Measurements from ENCODE around the gene C3orf18. TPM values are rescaled to one million over a fixed set of nuclear protein-coding genes. Genes with fewer than 3 reads are reported as not detected.

The C3orf18 gene
- total RNA-seq, 1 experiment from 2014 or later = 1.3 TPM

DNA sequence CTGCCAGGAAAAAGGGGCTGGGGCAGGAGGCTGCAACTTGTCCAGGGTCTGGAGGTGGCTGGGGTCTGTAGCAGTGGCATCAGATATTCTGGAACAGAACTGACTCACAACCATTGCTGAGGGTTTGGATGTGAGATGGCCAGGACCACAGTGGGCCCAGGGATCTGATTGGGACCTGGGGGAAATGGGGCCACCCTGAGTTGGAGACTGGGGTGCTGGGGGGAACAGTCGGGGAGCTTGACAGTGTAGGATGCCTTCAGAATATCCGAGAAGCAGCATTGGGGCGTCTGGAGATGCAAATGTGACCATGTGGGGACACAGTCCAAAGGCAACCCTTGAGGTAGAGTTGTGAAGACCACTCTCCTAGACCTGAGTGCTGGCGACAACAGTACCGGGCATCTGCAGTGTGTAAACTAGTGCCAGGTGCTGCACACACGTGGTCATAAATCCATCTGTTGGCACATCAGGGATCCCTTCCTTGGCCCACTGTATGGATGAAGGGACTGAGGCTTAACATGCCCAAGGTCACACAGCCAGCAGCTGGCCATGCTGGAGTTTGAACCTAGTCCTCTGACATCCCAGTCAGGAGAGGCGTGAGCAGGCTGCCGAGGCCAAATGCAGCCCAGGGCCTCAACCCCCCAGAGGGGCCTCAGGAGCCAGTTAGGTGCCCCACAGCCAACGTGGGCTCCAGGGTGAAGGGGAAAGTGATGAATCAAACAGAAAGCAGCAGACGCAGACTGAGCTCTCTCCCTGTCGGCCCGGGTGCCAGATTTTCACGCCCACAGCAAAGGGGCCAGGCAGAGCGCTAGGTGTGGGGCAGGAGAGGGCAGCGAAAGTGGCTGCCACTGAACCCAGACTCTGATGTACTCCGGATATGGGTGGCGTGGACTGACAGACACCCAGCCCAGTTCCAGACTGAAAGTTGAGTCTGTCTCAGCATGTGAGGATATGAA is 20.5 kb upstream of the C3orf18 start:
- POLR2A ChIA-PET = interaction anchor here (1.0 to 3.9 kb wide), 5 partner anchors 9 to 31 kb away, joined by 3 to 15 read pairs (median 4); no protein-coding TSS in a partner anchor
- Mint-ChIP-seq H3K27me3 (ENCODE audit: insufficient read depth, unreplicated experiment) (no peaks in the 10 kb centered on the region), H3K4me3 (ENCODE audit: unreplicated experiment) (no peak overlapping the region), H3K4me1 (ENCODE audit: insufficient read depth, unreplicated experiment) (peaks cover 18% of the 10 kb centered on the region), H3K9me3 (ENCODE audit: unreplicated experiment) (no peaks in the 10 kb centered on the region), H3K36me3 (ENCODE audit: insufficient read depth, unreplicated experiment) (no peaks in the 10 kb centered on the region), H3K27ac (ENCODE audit: low read depth, unreplicated experiment) (no peak overlapping the region)
- CTCF ChIA-PET = interaction anchor here (0.6 to 5.8 kb wide), 7 partner anchors 10 to 384 kb away, joined by 3 to 71 read pairs (median 6); partner anchors contain the start of gene CISH
- DNase-seq (ENCODE audit: unreplicated experiment) = no peak
- no TSS peak for BruUV-seq (replicated peaks)
- TF ChIP-seq, protein P1, sequence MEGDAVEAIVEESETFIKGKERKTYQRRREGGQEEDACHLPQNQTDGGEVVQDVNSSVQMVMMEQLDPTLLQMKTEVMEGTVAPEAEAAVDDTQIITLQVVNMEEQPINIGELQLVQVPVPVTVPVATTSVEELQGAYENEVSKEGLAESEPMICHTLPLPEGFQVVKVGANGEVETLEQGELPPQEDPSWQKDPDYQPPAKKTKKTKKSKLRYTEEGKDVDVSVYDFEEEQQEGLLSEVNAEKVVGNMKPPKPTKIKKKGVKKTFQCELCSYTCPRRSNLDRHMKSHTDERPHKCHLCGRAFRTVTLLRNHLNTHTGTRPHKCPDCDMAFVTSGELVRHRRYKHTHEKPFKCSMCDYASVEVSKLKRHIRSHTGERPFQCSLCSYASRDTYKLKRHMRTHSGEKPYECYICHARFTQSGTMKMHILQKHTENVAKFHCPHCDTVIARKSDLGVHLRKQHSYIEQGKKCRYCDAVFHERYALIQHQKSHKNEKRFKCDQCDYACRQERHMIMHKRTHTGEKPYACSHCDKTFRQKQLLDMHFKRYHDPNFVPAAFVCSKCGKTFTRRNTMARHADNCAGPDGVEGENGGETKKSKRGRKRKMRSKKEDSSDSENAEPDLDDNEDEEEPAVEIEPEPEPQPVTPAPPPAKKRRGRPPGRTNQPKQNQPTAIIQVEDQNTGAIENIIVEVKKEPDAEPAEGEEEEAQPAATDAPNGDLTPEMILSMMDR (IDR thresholded peaks at IDR 0.05; ENCODE audit: unreplicated experiment) = no peak
- intact Hi-C loops (cut with micrococcal nuclease) = no loop called here

DNA sequence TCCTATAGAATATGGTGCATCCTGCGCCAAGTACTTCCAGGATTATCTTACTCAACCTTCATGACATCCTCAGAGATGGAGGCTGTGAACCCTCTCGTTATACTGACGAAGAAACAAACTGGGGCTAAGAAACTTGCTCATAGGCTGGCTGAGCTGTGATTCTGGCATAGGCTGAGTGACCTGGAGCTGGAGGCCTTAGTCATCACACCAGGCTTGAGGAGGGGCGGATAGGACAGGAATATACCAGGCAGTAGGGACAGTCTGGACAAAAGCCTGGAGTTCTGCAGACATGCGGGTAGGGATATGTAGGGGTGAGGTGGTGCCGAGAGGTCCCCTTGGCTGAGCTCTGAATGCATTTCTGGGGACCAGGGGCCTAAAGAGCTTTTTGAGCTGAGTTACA is 19.8 kb upstream of the C3orf18 start:
- DNase-seq (ENCODE audit: unreplicated experiment) = peak; percentile 36
- ChIA-PET POLR2A (interaction anchor here (0.7 to 3.9 kb wide), 4 partner anchors 9 to 32 kb away, joined by 3 to 15 read pairs (median 4); no protein-coding TSS in a partner anchor), CTCF (interaction anchor here (1.0 to 5.8 kb wide), 7 partner anchors 11 to 65 kb away, joined by 3 to 71 read pairs (median 6); partner anchors contain the start of gene CISH)
- intact Hi-C loops (cut with micrococcal nuclease) = no loop called here
- Mint-ChIP-seq H3K27me3 (ENCODE audit: insufficient read depth, unreplicated experiment) (no peaks in the 10 kb centered on the region), H3K4me1 (ENCODE audit: insufficient read depth, unreplicated experiment) (peaks cover 18% of the 10 kb centered on the region), H3K9me3 (ENCODE audit: unreplicated experiment) (no peaks in the 10 kb centered on the region), H3K4me3 (ENCODE audit: unreplicated experiment) (no peak overlapping the region), H3K36me3 (ENCODE audit: insufficient read depth, unreplicated experiment) (no peaks in the 10 kb centered on the region), H3K27ac (ENCODE audit: low read depth, unreplicated experiment) (no peak overlapping the region)
- TF ChIP-seq, protein P1 (IDR thresholded peaks at IDR 0.05; ENCODE audit: unreplicated experiment) = no peak
- BruUV-seq (replicated peaks) = no TSS peak

DNA sequence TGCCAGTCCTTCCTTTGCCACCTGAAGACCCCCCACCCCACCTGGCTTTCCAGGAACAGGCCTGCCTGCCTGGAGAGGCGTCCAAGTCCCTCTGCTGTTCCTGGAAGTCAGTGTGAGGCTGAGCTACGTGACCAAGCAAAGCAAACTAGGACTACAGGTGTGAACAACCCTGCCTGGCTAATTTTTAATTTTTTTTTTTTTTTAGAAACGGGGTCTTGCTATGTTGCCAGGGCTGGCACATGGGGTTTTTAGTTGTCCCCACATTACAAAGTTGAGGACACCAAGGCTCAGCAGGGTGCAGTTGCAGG is 19.2 kb upstream of the C3orf18 start:
- H3K27me3 Mint-ChIP-seq (ENCODE audit: insufficient read depth, unreplicated experiment) = no peaks in the 10 kb centered on the region
- no peak for DNase-seq (ENCODE audit: unreplicated experiment)
- no peaks in the 10 kb centered on the region for H3K9me3 Mint-ChIP-seq (ENCODE audit: unreplicated experiment)
- TF ChIP-seq, protein P1 (IDR thresholded peaks at IDR 0.05; ENCODE audit: unreplicated experiment) = no peak
- POLR2A ChIA-PET = interaction anchor here (0.5 to 3.9 kb wide), 5 partner anchors 8 to 302 kb away, joined by 3 to 15 read pairs (median 5); partner anchors contain the start of gene HEMK1
- H3K27ac Mint-ChIP-seq (ENCODE audit: low read depth, unreplicated experiment) = no peak overlapping the region
- intact Hi-C loops (cut with micrococcal nuclease) = no loop called here
- no peak overlapping the region for H3K4me3 Mint-ChIP-seq (ENCODE audit: unreplicated experiment)
- BruUV-seq (replicated peaks) = no TSS peak
- CTCF ChIA-PET = interaction anchor here (0.8 to 5.8 kb wide), 9 partner anchors 12 to 65 kb away, joined by 3 to 71 read pairs (median 6); partner anchors contain the start of gene CISH
- H3K36me3 Mint-ChIP-seq (ENCODE audit: insufficient read depth, unreplicated experiment) = no peaks in the 10 kb centered on the region
- peaks cover 18% of the 10 kb centered on the region for H3K4me1 Mint-ChIP-seq (ENCODE audit: insufficient read depth, unreplicated experiment)
